Activated CD8-positive, alpha-beta T cell treated with anti-CD3 and anti-CD28 coated beads, Interleukin-2, amount 10 ng/mL, durations not matched to agents 7 days and 5 days (primary cell): ENCODE data around the gene HIP1R. TPM values are rescaled to one million over a fixed set of nuclear protein-coding genes. Genes with fewer than 3 reads are reported as not detected.

ENCODE experiments used
- ATAC-seq: fragments of 150-1000 bp; cut with Tn5 transposase; one replicate; pipeline ENCODE4 v1.10.0; 2021; ENCODE audit warnings: moderate library complexity
- CTCF ChIA-PET: fragments of 350-600 bp; sonication (Branson Sonifier 250); formaldehyde crosslinking; loops from one replicate; lab custom pipeline; 2021; ENCODE audit warnings: antibody characterized with exemption; lab: Charles Lee
- POLR2A ChIA-PET: fragments of 350-600 bp; sonication (Branson Sonifier 250); formaldehyde crosslinking; loops from one replicate; lab custom pipeline; 2021; ENCODE audit warnings: antibody characterized with exemption; lab: Charles Lee
- DNase-seq: peaks from one replicate; pipeline ENCODE4 v3.0.0-alpha.2; 2020
- H3K27ac Mint-ChIP-seq: one replicate; pipeline ENCODE4 v1.8.0; 2021; ENCODE audit warnings: mild to moderate bottlenecking, mixed read lengths
- H3K27me3 Mint-ChIP-seq: one replicate; pipeline ENCODE4 v1.8.0; 2021; ENCODE audit warnings: low read depth, mixed read lengths
- H3K36me3 Mint-ChIP-seq: one replicate; pipeline ENCODE4 v1.8.0; 2021; ENCODE audit warnings: low read depth, mixed read lengths
- H3K4me1 Mint-ChIP-seq: one replicate; pipeline ENCODE4 v1.8.0; 2021; ENCODE audit warnings: low read depth, mixed read lengths
- H3K4me3 Mint-ChIP-seq: one replicate; pipeline ENCODE4 v1.8.0; 2021; ENCODE audit warnings: mild to moderate bottlenecking, mixed read lengths
- H3K9me3 Mint-ChIP-seq: one replicate; pipeline ENCODE4 v1.8.0; 2022; ENCODE audit warnings: mixed read lengths; ENCODE audit not compliant: insufficient read depth
- total RNA-seq, 2 experiments: library from RNA; stranded (reverse); gene quantifications; one replicate each; pipeline ENCODE4 v1.2.3, GENCODE V29; 2021

The HIP1R gene
- total RNA-seq, 2 experiments from 2014 or later = 36.2 to 37.4 TPM

GRCh38 chr12:122851820-122852219 lies 16.6 kb downstream of the HIP1R start:
- Mint-ChIP-seq H3K27me3 (no peaks in the 10 kb centered on the region), H3K36me3 (no peaks in the 10 kb centered on the region), H3K4me3 (no peak overlapping the region), H3K9me3 (no peaks in the 10 kb centered on the region), H3K27ac (peak overlapping the region; percentile 18), H3K4me1 (no peaks in the 10 kb centered on the region)
- ChIA-PET CTCF (no interaction called here), POLR2A (interaction anchor here (1.0 kb wide), 1 partner anchor 46 kb away, joined by 4 read pairs; no protein-coding TSS in a partner anchor)
- DNase-seq = no peak
- ATAC-seq = no peak

GRCh38 chr12:122852336-122853275 lies 17.3 kb downstream of the HIP1R start:
- ATAC-seq = no peak
- CTCF ChIA-PET = no interaction called here

GRCh38 chr12:122853582-122854245 lies 18.5 kb downstream of the HIP1R start:
- ChIA-PET CTCF (interaction anchor here (1.0 kb wide), 1 partner anchor 60 kb away, joined by 6 read pairs; no protein-coding TSS in a partner anchor), POLR2A (interaction anchor here (0.6 kb wide), 1 partner anchor 16 kb away, joined by 3 read pairs; no protein-coding TSS in a partner anchor)
- H3K9me3 Mint-ChIP-seq = no peaks in the 10 kb centered on the region
- DNase-seq (no peak), ATAC-seq (no peak)
- no peak overlapping the region for H3K27ac Mint-ChIP-seq
- no peaks in the 10 kb centered on the region for H3K4me1 Mint-ChIP-seq
- H3K36me3 Mint-ChIP-seq = no peaks in the 10 kb centered on the region
- no peak overlapping the region for H3K4me3 Mint-ChIP-seq
- H3K27me3 Mint-ChIP-seq = no peaks in the 10 kb centered on the region

More at GRCh38 chr12:122852336-122853275, 17.3 kb downstream of the HIP1R start:
- H3K27ac Mint-ChIP-seq = no peak overlapping the region
- no peak for DNase-seq
- POLR2A ChIA-PET = no interaction called here
- no peak overlapping the region for H3K4me3 Mint-ChIP-seq
- no peaks in the 10 kb centered on the region for H3K9me3 Mint-ChIP-seq
- no peaks in the 10 kb centered on the region for H3K36me3 Mint-ChIP-seq
- H3K4me1 Mint-ChIP-seq = no peaks in the 10 kb centered on the region
- no peaks in the 10 kb centered on the region for H3K27me3 Mint-ChIP-seq

- CTCF ChIA-PET = interaction anchor here (1.0 kb wide), 1 partner anchor 61 kb away, joined by 6 read pairs; no protein-coding TSS in a partner anchor
- Mint-ChIP-seq H3K36me3 (no peaks in the 10 kb centered on the region), H3K27ac (no peak overlapping the region), H3K4me3 (no peak overlapping the region), H3K4me1 (no peaks in the 10 kb centered on the region), H3K9me3 (no peaks in the 10 kb centered on the region), H3K27me3 (no peaks in the 10 kb centered on the region)
- DNase-seq (no peak), ATAC-seq (no peak)
- POLR2A ChIA-PET = no interaction called here
Measured at GRCh38 chr12:122854554-122854953, 19.3 kb downstream of the HIP1R start.

GRCh38 chr12:122855071-122855829 lies 20.0 kb downstream of the HIP1R start:
- Mint-ChIP-seq H3K27me3 (no peaks in the 10 kb centered on the region), H3K4me3 (no peak overlapping the region), H3K9me3 (no peaks in the 10 kb centered on the region), H3K36me3 (no peaks in the 10 kb centered on the region), H3K27ac (no peak overlapping the region), H3K4me1 (no peaks in the 10 kb centered on the region)
- ChIA-PET POLR2A (no interaction called here), CTCF (interaction anchor here (1.0 kb wide), 1 partner anchor 100 kb away, joined by 3 read pairs; no protein-coding TSS in a partner anchor)
- ATAC-seq (no peak), DNase-seq (no peak)

GRCh38 chr12:122855928-122856831 lies 20.9 kb downstream of the HIP1R start:
- DNase-seq (no peak), ATAC-seq (no peak)
- ChIA-PET CTCF (interaction anchor here (1.0 to 2.3 kb wide), 2 partner anchors 62 to 99 kb away, joined by 3 to 10 read pairs; no protein-coding TSS in a partner anchor), POLR2A (no interaction called here)
- Mint-ChIP-seq H3K27me3 (no peaks in the 10 kb centered on the region), H3K4me3 (no peak overlapping the region), H3K4me1 (no peaks in the 10 kb centered on the region), H3K36me3 (no peaks in the 10 kb centered on the region), H3K27ac (no peak overlapping the region), H3K9me3 (no peaks in the 10 kb centered on the region)

- Mint-ChIP-seq H3K4me3 (no peak overlapping the region), H3K9me3 (no peaks in the 10 kb centered on the region), H3K36me3 (no peaks in the 10 kb centered on the region), H3K27me3 (no peaks in the 10 kb centered on the region), H3K4me1 (no peaks in the 10 kb centered on the region), H3K27ac (no peak overlapping the region)
- POLR2A ChIA-PET = no interaction called here
- DNase-seq (no peak), ATAC-seq (no peak)
- CTCF ChIA-PET = interaction anchor here (2.3 to 16.3 kb wide), 2 partner anchors 63 to 94 kb away, joined by 10 to 204 read pairs; no protein-coding TSS in a partner anchor
Measured at GRCh38 chr12:122856999-122857671, 21.9 kb downstream of the HIP1R start.

GRCh38 chr12:122858171-122858570 lies 22.9 kb downstream of the HIP1R start:
- no peaks in the 10 kb centered on the region for H3K36me3 Mint-ChIP-seq
- H3K27ac Mint-ChIP-seq = no peak overlapping the region
- DNase-seq = no peak
- no peak overlapping the region for H3K4me3 Mint-ChIP-seq
- ChIA-PET POLR2A (no interaction called here), CTCF (interaction anchor here (0.7 to 16.3 kb wide), 3 partner anchors 55 to 93 kb away, joined by 3 to 204 read pairs (median 10); no protein-coding TSS in a partner anchor)
- no peaks in the 10 kb centered on the region for H3K27me3 Mint-ChIP-seq
- ATAC-seq = no peak
- no peaks in the 10 kb centered on the region for H3K4me1 Mint-ChIP-seq
- H3K9me3 Mint-ChIP-seq = no peaks in the 10 kb centered on the region

- H3K36me3 Mint-ChIP-seq = no peaks in the 10 kb centered on the region
- no peaks in the 10 kb centered on the region for H3K9me3 Mint-ChIP-seq
- H3K4me1 Mint-ChIP-seq = no peaks in the 10 kb centered on the region
- no peak overlapping the region for H3K27ac Mint-ChIP-seq
- no peak for DNase-seq
- no peaks in the 10 kb centered on the region for H3K27me3 Mint-ChIP-seq
- H3K4me3 Mint-ChIP-seq = no peak overlapping the region
- ATAC-seq = no peak
- POLR2A ChIA-PET = interaction anchor here (0.7 kb wide), 1 partner anchor 43 kb away, joined by 3 read pairs; no protein-coding TSS in a partner anchor
- CTCF ChIA-PET = interaction anchor here (3.1 to 16.3 kb wide), 3 partner anchors 12 to 93 kb away, joined by 20 to 204 read pairs (median 29); no protein-coding TSS in a partner anchor
Measured at GRCh38 chr12:122858591-122859302, 23.5 kb downstream of the HIP1R start.
